Bronchial epithelial cell (primary cell): ENCODE data around the gene TESPA1. TPM values are rescaled to one million over a fixed set of nuclear protein-coding genes. Genes with fewer than 3 reads are reported as not detected.

Source experiments
- DNase-seq: peaks from one replicate; pipeline ENCODE4 v3.0.0-alpha.2; 2010; ENCODE audit warnings: low read depth
- FAIRE-seq: peaks from 2 replicates; lab custom pipeline; 2011; peaks lifted over from hg19 to GRCh38; lab: Jason Lieb, UNC
- H3K27me3 ChIP-seq: 2 replicates; pipeline ENCODE4 v1.5.1; 2011; ENCODE audit warnings: low read length; ENCODE audit not compliant: control insufficient read depth, insufficient read depth
- H3K36me3 ChIP-seq: 2 replicates; pipeline ENCODE4 v1.5.1; 2011; ENCODE audit warnings: low read length; ENCODE audit not compliant: control insufficient read depth, insufficient read depth
- H3K4me3 ChIP-seq: 2 replicates; pipeline ENCODE4 v1.5.1; 2011; ENCODE audit warnings: mild to moderate bottlenecking, low read depth, low read length, control low read depth
- total RNA-seq: library from RNA; depleted of rRNA; stranded (reverse); fragments of >200 nt; gene quantifications from 2 replicates; pipeline ENCODE4 v1.2.1, GENCODE V29; 2014
- TF ChIP-seq, protein P1 (sequence below): IDR thresholded peaks from 2 replicates; pipeline ENCODE4 v1.5.1; 2011; ENCODE audit warnings: mild to moderate bottlenecking, moderate library complexity, low read length, control low read depth, inconsistent platforms; ENCODE audit not compliant: insufficient read depth, severe bottlenecking

TESPA1 gene
- total RNA-seq, 1 donor from 2014 or later: not detected

DNA sequence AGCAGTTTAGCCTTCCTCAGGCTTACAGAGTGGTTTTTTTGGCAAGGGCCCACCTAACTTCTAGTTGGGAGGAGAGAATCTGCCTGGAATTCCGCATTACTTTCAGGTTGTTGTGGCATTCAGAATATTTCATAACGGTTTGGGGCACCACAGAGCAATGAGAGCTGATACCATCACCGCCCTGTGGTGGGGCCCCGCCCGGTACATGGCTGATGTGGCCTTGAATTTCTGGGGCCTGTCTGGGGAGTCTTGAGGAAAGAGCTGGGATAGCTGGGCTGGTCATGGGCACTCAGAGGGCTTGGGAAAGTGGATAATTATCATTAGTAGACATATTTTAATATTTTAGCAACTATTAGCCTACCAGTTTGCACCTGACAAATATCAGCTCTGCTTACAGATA lies 4.2 kb downstream of the TESPA1 start:
- no peaks in the 10 kb centered on the region for H3K36me3 ChIP-seq
- TF ChIP-seq, protein P1, sequence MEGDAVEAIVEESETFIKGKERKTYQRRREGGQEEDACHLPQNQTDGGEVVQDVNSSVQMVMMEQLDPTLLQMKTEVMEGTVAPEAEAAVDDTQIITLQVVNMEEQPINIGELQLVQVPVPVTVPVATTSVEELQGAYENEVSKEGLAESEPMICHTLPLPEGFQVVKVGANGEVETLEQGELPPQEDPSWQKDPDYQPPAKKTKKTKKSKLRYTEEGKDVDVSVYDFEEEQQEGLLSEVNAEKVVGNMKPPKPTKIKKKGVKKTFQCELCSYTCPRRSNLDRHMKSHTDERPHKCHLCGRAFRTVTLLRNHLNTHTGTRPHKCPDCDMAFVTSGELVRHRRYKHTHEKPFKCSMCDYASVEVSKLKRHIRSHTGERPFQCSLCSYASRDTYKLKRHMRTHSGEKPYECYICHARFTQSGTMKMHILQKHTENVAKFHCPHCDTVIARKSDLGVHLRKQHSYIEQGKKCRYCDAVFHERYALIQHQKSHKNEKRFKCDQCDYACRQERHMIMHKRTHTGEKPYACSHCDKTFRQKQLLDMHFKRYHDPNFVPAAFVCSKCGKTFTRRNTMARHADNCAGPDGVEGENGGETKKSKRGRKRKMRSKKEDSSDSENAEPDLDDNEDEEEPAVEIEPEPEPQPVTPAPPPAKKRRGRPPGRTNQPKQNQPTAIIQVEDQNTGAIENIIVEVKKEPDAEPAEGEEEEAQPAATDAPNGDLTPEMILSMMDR: no peak
- H3K4me3 ChIP-seq: no peak overlapping the region
- DNase-seq (no peak), FAIRE-seq (no peak)
- peaks cover 2% of the 10 kb centered on the region for H3K27me3 ChIP-seq

DNA sequence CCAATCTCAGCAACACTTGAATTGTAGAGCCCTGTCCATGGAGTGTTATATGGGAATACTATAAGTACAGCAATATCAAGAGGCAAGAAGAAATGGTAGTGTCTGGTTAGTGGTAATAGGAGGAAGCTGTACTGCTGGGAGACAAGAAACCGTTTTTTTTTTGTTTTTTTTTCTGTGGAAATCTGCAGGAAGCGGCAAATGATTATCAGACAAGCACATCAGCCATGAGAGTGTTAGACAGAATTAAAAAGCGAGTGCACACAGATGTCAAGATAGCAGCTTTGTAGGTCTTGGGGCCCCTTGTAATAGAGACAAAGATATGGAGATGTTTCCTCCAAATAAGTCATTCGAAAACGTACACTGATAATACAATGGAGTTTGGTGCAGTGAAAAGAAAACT lies 6.7 kb downstream of the TESPA1 start:
- H3K4me3 ChIP-seq: no peak overlapping the region
- FAIRE-seq (no peak), DNase-seq (no peak)
- TF ChIP-seq, protein P1: no peak
- H3K36me3 ChIP-seq: no peaks in the 10 kb centered on the region
- H3K27me3 ChIP-seq: peaks cover 2% of the 10 kb centered on the region

DNA sequence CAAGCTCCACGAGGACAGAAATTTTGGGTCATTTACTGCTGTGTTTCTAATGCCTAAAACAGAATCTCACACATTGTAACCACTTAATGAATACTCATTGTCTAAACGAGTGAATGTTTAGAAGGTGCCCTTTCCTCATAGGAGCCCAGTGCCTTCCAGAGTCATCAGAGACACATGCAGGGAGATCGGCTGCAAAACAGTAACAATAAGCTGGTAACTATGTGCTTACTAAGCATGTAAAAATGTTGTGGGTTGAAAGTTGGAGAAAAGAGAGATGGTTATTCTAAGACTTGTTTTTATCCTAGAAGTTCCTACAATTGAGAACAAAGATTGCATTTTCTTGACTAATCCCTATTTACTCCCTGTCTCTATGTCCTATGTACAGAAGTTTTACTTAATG lies 7.4 kb downstream of the TESPA1 start:
- Histone ChIP-seq H3K4me3 (no peak overlapping the region), H3K36me3 (no peaks in the 10 kb centered on the region), H3K27me3 (peaks cover 2% of the 10 kb centered on the region)
- DNase-seq (peak; percentile 69), FAIRE-seq (no peak)
- TF ChIP-seq, protein P1: no peak

DNA sequence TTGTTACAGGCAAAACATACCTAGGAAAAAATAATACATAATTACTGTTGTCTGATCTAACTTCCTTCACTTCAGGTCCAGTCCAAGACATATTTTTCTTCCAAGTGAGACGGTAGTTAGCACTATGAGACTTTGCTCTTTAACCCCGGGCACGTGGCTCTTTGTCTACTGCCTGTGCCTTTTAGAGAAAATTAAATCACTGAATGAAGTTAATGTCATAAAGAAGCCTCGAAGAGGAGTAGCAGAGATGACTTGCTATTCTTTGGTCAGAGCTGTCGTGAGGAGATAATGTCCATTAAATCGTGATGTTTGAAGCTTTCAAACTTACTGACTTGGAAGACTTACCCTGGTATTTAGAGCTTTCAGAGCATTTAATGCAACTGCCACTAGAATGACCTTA lies 8.7 kb downstream of the TESPA1 start:
- DNase-seq (no peak), FAIRE-seq (no peak)
- no peaks in the 10 kb centered on the region for H3K36me3 ChIP-seq
- no peaks in the 10 kb centered on the region for H3K27me3 ChIP-seq
- no peak overlapping the region for H3K4me3 ChIP-seq
- TF ChIP-seq, protein P1: no peak

DNA sequence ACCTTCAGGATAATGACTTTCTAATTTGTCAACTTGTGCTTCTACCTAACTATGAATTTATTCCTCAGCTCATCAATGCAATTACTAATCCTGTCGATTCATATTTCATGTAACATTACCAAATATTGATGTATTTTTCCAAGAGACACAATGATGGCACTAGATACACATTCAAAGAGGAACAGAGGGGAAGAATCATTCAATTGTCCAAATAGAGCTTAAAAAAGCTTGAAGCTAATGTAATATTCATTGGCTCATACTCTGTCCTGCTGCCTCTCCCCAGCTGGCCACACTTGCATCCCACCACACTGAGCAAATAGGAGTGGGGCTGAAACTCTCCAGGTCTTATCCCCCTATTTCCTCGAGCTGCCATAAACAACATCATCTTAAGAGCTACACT lies 9.3 kb downstream of the TESPA1 start:
- H3K27me3 ChIP-seq: no peaks in the 10 kb centered on the region
- H3K4me3 ChIP-seq: no peak overlapping the region
- DNase-seq (no peak), FAIRE-seq (no peak)
- no peaks in the 10 kb centered on the region for H3K36me3 ChIP-seq
- TF ChIP-seq, protein P1: no peak

DNA sequence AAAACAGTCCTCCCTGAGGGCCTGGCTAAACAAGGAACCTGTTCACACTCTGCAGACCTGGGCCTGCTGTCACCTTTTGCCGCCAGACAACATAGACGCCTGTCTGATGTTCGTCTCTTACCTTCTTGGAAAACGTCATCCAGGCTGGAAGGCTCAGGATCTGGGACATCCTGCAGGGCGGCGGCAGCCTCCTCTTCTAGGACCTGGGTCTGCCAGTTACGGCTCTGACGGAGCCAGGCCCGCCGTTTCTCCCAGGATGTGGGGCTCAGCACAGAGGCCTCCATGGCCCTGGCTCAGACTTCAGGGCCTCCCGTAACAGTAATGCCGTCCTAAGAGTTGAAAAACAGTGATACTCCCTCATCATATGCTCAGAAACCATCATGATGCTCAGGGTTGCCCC lies 10.3 kb downstream of the TESPA1 start:
- H3K27me3 ChIP-seq: no peaks in the 10 kb centered on the region
- no peak for FAIRE-seq
- TF ChIP-seq, protein P1: no peak
- no peaks in the 10 kb centered on the region for H3K36me3 ChIP-seq
- H3K4me3 ChIP-seq: no peak overlapping the region
- DNase-seq: no peak
